ENCODE measurements around the gene SMKR1. TPM values are rescaled to one million over a fixed set of nuclear protein-coding genes. Genes with fewer than 3 reads are reported as not detected.
A peak's percentile ranks its signal among the peaks of the same experiment; 100 is the strongest.
"Not testable (repeated sequence)": the region's sequence is repeated elsewhere in the genome, so short reads cannot be mapped to it uniquely, and the experiment has no call there.

Gene SMKR1
- total RNA-seq, 1 donor from 2014 or later = not detected

- Mint-ChIP-seq H3K4me3 (ENCODE audit: unreplicated experiment) (no peak overlapping the region), H3K27me3 (ENCODE audit: low read depth, unreplicated experiment) (peaks cover 7% of the 10 kb centered on the region), H3K4me1 (ENCODE audit: low read depth, unreplicated experiment) (peaks cover 7% of the 10 kb centered on the region), H3K9me3 (ENCODE audit: unreplicated experiment) (no peaks in the 10 kb centered on the region), H3K27ac (ENCODE audit: unreplicated experiment) (no peak overlapping the region), H3K36me3 (ENCODE audit: low read depth, unreplicated experiment) (no peaks in the 10 kb centered on the region)
- Histone ChIP-seq H3K27ac (ENCODE audit: low read depth, low read length) (peak overlapping the region; percentile 26), H3K4me1 (ENCODE audit: insufficient read depth, low read length) (peaks cover 13% of the 10 kb centered on the region), H3K4me3 (ENCODE audit: insufficient read depth, low read depth, low read length) (no peak overlapping the region), H3K27me3 (ENCODE audit: insufficient read depth, low read length) (no peaks in the 10 kb centered on the region), H3K36me3 (ENCODE audit: insufficient read depth, low read length) (no peaks in the 10 kb centered on the region), H3K9me3 (ENCODE audit: insufficient read depth, low read depth, low read length) (no peaks in the 10 kb centered on the region), H3K9ac (ENCODE audit: low read length) (no peak overlapping the region), H3K79me2 (ENCODE audit: insufficient read depth, low read length) (no peaks in the 10 kb centered on the region), H3K4me2 (ENCODE audit: low read length) (peak overlapping the region; percentile 60), H4K20me1 (ENCODE audit: insufficient read depth, low read length) (no peaks in the 10 kb centered on the region), H2AFZ (ENCODE audit: low read depth, low read length) (no peak overlapping the region)
- peak; percentile 81 for DNase-seq (ENCODE audit: low read depth)
- no peak for TF ChIP-seq CTCF (IDR thresholded peaks at IDR 0.05; ENCODE audit: insufficient read depth, low read depth, low read length)
- no peak for TF ChIP-seq EZH2 (IDR thresholded peaks at IDR 0.05; ENCODE audit: insufficient read depth, low read length)
- no peak for FAIRE-seq
Measured at GRCh38 chr7:129530795-129531391, 28.6 kb downstream of the SMKR1 start.

DNA sequence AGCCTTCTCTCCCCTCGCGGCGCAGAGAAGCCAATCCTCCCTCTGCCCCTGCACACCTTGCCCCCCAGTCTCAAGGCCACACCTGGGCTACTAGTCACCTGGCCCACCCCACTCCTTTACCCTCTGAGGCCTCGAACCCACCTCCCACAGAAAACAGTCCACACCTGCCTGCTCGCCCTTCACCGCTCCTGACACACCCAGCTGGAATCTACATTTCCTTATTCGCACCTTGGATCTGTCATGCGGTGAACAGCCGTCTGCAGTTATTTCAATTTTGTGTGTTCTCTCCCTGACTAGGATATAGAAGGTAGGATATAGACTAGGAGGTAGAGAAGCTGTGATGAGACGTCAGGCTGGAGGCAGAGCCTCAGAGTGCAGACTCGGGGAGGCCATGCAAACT lies 29.4 kb downstream of the SMKR1 start:
- peaks cover 13% of the 10 kb centered on the region for H3K4me1 ChIP-seq (ENCODE audit: insufficient read depth, low read length)
- no peak overlapping the region for H3K4me3 Mint-ChIP-seq (ENCODE audit: unreplicated experiment)
- peaks cover 9% of the 10 kb centered on the region for H3K27me3 Mint-ChIP-seq (ENCODE audit: low read depth, unreplicated experiment)
- FAIRE-seq (no peak), DNase-seq (ENCODE audit: low read depth) (no peak)
- H3K9ac ChIP-seq (ENCODE audit: low read length) = no peak overlapping the region
- H3K4me1 Mint-ChIP-seq (ENCODE audit: low read depth, unreplicated experiment) = peaks cover 13% of the 10 kb centered on the region
- no peaks in the 10 kb centered on the region for H3K36me3 Mint-ChIP-seq (ENCODE audit: low read depth, unreplicated experiment)
- no peak overlapping the region for H3K4me3 ChIP-seq (ENCODE audit: insufficient read depth, low read depth, low read length)
- no peaks in the 10 kb centered on the region for H4K20me1 ChIP-seq (ENCODE audit: insufficient read depth, low read length)
- no peaks in the 10 kb centered on the region for H3K9me3 ChIP-seq (ENCODE audit: insufficient read depth, low read depth, low read length)
- H3K27ac Mint-ChIP-seq (ENCODE audit: unreplicated experiment) = no peak overlapping the region
- H3K9me3 Mint-ChIP-seq (ENCODE audit: unreplicated experiment) = peaks cover 2% of the 10 kb centered on the region
- H3K36me3 ChIP-seq (ENCODE audit: insufficient read depth, low read length) = no peaks in the 10 kb centered on the region
- TF ChIP-seq EZH2 (IDR thresholded peaks at IDR 0.05; ENCODE audit: insufficient read depth, low read length) (no peak), CTCF (IDR thresholded peaks at IDR 0.05; ENCODE audit: insufficient read depth, low read depth, low read length) (no peak)
- H3K27me3 ChIP-seq (ENCODE audit: insufficient read depth, low read length) = no peaks in the 10 kb centered on the region
- H3K79me2 ChIP-seq (ENCODE audit: insufficient read depth, low read length) = no peaks in the 10 kb centered on the region
- H3K4me2 ChIP-seq (ENCODE audit: low read length) = no peak overlapping the region
- H3K27ac ChIP-seq (ENCODE audit: low read depth, low read length) = no peak overlapping the region
- H2AFZ ChIP-seq (ENCODE audit: low read depth, low read length) = no peak overlapping the region

GRCh38 chr7:129532375-129532774 lies 30.0 kb downstream of the SMKR1 start:
- peaks cover 7% of the 10 kb centered on the region for H3K27me3 Mint-ChIP-seq (ENCODE audit: low read depth, unreplicated experiment)
- no peaks in the 10 kb centered on the region for H3K36me3 Mint-ChIP-seq (ENCODE audit: low read depth, unreplicated experiment)
- Histone ChIP-seq H3K4me2 (ENCODE audit: low read length) (no peak overlapping the region), H3K79me2 (ENCODE audit: insufficient read depth, low read length) (no peaks in the 10 kb centered on the region), H4K20me1 (ENCODE audit: insufficient read depth, low read length) (no peaks in the 10 kb centered on the region), H3K27ac (ENCODE audit: low read depth, low read length) (no peak overlapping the region), H3K27me3 (ENCODE audit: insufficient read depth, low read length) (no peaks in the 10 kb centered on the region), H3K9me3 (ENCODE audit: insufficient read depth, low read depth, low read length) (no peaks in the 10 kb centered on the region), H3K9ac (ENCODE audit: low read length) (no peak overlapping the region), H3K4me3 (ENCODE audit: insufficient read depth, low read depth, low read length) (no peak overlapping the region), H3K36me3 (ENCODE audit: insufficient read depth, low read length) (no peaks in the 10 kb centered on the region), H2AFZ (ENCODE audit: low read depth, low read length) (no peak overlapping the region), H3K4me1 (ENCODE audit: insufficient read depth, low read length) (peaks cover 13% of the 10 kb centered on the region)
- peaks cover 13% of the 10 kb centered on the region for H3K4me1 Mint-ChIP-seq (ENCODE audit: low read depth, unreplicated experiment)
- H3K27ac Mint-ChIP-seq (ENCODE audit: unreplicated experiment) = no peak overlapping the region
- peaks cover 2% of the 10 kb centered on the region for H3K9me3 Mint-ChIP-seq (ENCODE audit: unreplicated experiment)
- no peak overlapping the region for H3K4me3 Mint-ChIP-seq (ENCODE audit: unreplicated experiment)
- DNase-seq (ENCODE audit: low read depth) = no peak
- FAIRE-seq = no peak
- no peak for TF ChIP-seq EZH2 (IDR thresholded peaks at IDR 0.05; ENCODE audit: insufficient read depth, low read length)
- TF ChIP-seq CTCF (IDR thresholded peaks at IDR 0.05; ENCODE audit: insufficient read depth, low read depth, low read length) = no peak

DNA sequence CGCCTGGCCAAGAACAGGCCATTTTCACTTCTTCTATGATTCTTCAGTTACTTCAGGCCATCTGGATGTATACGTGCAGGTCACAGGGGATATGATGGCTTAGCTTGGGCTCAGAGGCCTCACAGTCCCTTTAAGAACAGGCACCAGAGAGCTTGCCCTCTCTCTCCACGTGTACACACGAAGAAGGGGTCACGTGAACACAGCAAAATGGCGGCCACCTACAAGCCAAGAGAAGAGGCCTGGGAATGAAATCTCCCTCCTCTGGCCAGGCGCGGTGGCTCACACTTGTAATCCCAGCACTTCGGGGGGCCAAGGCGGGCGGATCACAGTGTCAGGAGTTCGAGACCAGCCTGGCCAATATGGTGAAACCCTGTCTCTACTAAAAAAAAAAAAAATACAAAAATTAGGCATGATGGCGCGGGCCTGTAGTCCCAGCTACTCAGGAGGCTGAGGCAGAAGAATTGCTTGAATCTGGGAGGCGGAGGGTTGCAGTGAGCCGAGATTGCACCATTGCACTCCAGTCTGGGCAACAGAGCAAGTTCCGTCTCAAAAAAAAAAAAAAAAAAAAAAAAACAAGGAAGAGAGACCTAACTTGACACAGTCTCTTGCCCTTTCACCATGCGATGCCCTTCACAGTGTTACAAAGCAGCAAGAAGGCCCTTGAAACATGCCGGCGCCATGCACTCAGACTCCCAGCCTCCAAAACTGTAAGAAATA lies 32.4 kb downstream of the SMKR1 start:
- H4K20me1 ChIP-seq (ENCODE audit: insufficient read depth, low read length); H3K36me3 ChIP-seq (ENCODE audit: insufficient read depth, low read length); FAIRE-seq; H3K4me3 Mint-ChIP-seq (ENCODE audit: unreplicated experiment); H3K27me3 ChIP-seq (ENCODE audit: insufficient read depth, low read length); DNase-seq (ENCODE audit: low read depth); H3K4me3 ChIP-seq (ENCODE audit: insufficient read depth, low read depth, low read length); H3K36me3 Mint-ChIP-seq (ENCODE audit: low read depth, unreplicated experiment); H3K9me3 ChIP-seq (ENCODE audit: insufficient read depth, low read depth, low read length); H3K27ac Mint-ChIP-seq (ENCODE audit: unreplicated experiment); H3K4me2 ChIP-seq (ENCODE audit: low read length); H3K79me2 ChIP-seq (ENCODE audit: insufficient read depth, low read length); H2AFZ ChIP-seq (ENCODE audit: low read depth, low read length); H3K27ac ChIP-seq (ENCODE audit: low read depth, low read length); H3K9me3 Mint-ChIP-seq (ENCODE audit: unreplicated experiment); H3K9ac ChIP-seq (ENCODE audit: low read length): not testable (repeated sequence)
- Mint-ChIP-seq H3K4me1 (ENCODE audit: low read depth, unreplicated experiment) (peaks cover 13% of the 10 kb centered on the region), H3K27me3 (ENCODE audit: low read depth, unreplicated experiment) (peaks cover 13% of the 10 kb centered on the region)
- peaks cover 13% of the 10 kb centered on the region for H3K4me1 ChIP-seq (ENCODE audit: insufficient read depth, low read length)
